Measurements from ENCODE around the gene SURF6.

The SURF6 gene

GRCh38 chr9:133355881-133356357, 19.9 kb upstream of the SURF6 start:
- TF ChIP-seq SIN3A (IDR thresholded peaks at IDR 0.05; ENCODE audit: borderline replicate concordance, insufficient read depth, low read length) (no peak), REST (IDR thresholded peaks at IDR 0.05; ENCODE audit: insufficient read depth in 1 of 2, low read depth in 2 of 2, low read length in 2 of 2) (no peak), FOXP2 (optimal IDR thresholded peaks at IDR 0.05; ENCODE audit: borderline replicate concordance, extremely low read depth, extremely low read length, insufficient read depth) (no peak), TAF1 (IDR thresholded peaks at IDR 0.05; ENCODE audit: borderline replicate concordance, insufficient read depth, low read length) (no peak)

- no peak for TF ChIP-seq REST (IDR thresholded peaks at IDR 0.05; ENCODE audit: insufficient read depth in 1 of 2, low read depth in 2 of 2, low read length in 2 of 2)
- TF ChIP-seq FOXP2 (optimal IDR thresholded peaks at IDR 0.05; ENCODE audit: borderline replicate concordance, extremely low read depth, extremely low read length, insufficient read depth) = no peak
- TF ChIP-seq SIN3A (IDR thresholded peaks at IDR 0.05; ENCODE audit: borderline replicate concordance, insufficient read depth, low read length) = no peak
- TF ChIP-seq POLR2AphosphoS5 (IDR thresholded peaks at IDR 0.05; ENCODE audit: low read depth, low read length) = no peak
Measured at GRCh38 chr9:133354766-133355165, 18.8 kb upstream of the SURF6 start.

GRCh38 chr9:133353548-133353947, 17.6 kb upstream of the SURF6 start:
- TF ChIP-seq SIN3A (IDR thresholded peaks at IDR 0.05; ENCODE audit: borderline replicate concordance, insufficient read depth, low read length) = no peak
- TF ChIP-seq FOXP2 (optimal IDR thresholded peaks at IDR 0.05; ENCODE audit: borderline replicate concordance, extremely low read depth, extremely low read length, insufficient read depth) = no peak
- TF ChIP-seq TAF1 (IDR thresholded peaks at IDR 0.05; ENCODE audit: borderline replicate concordance, insufficient read depth, low read length) = no peak
- no peak for TF ChIP-seq REST (IDR thresholded peaks at IDR 0.05; ENCODE audit: insufficient read depth in 1 of 2, low read depth in 2 of 2, low read length in 2 of 2)
- TF ChIP-seq POLR2AphosphoS5 (IDR thresholded peaks at IDR 0.05; ENCODE audit: low read depth, low read length) = no peak

- no peak for TF ChIP-seq TAF1 (IDR thresholded peaks at IDR 0.05; ENCODE audit: borderline replicate concordance, insufficient read depth, low read length)
- TF ChIP-seq POLR2AphosphoS5 (IDR thresholded peaks at IDR 0.05; ENCODE audit: low read depth, low read length) = no peak
- TF ChIP-seq SIN3A (IDR thresholded peaks at IDR 0.05; ENCODE audit: borderline replicate concordance, insufficient read depth, low read length) = no peak
- TF ChIP-seq REST (IDR thresholded peaks at IDR 0.05; ENCODE audit: insufficient read depth in 1 of 2, low read depth in 2 of 2, low read length in 2 of 2) = no peak
- TF ChIP-seq FOXP2 (optimal IDR thresholded peaks at IDR 0.05; ENCODE audit: borderline replicate concordance, extremely low read depth, extremely low read length, insufficient read depth) = no peak
Measured at GRCh38 chr9:133352635-133353340, 16.8 kb upstream of the SURF6 start.

Measured in PFSK-1 (cell line).